ENCODE results near the gene ZNF132.
"Not testable (repeated sequence)": the region's sequence is repeated elsewhere in the genome, so short reads cannot be mapped to it uniquely, and the experiment has no call there.

- not testable (repeated sequence) for TF ChIP-seq ZNF274 (IDR thresholded peaks at IDR 0.05; ENCODE audit: low read depth, low read length); YY1 (IDR thresholded peaks at IDR 0.05; ENCODE audit: insufficient read depth, insufficient read length)
Observed at GRCh38 chr19:58470837-58471543, 31.0 kb upstream of the ZNF132 start.
